GM23338 (cell line): ENCODE measurements around the gene BICC1. TPM values are rescaled to one million over a fixed set of nuclear protein-coding genes. Genes with fewer than 3 reads are reported as not detected.

Experiments
- ATAC-seq: fragments of 200-7000 bp; cut with Tn5 transposase; 3 replicates; pipeline ENCODE4 v1.9.1; 2020
- DNase-seq: peaks from one replicate; pipeline ENCODE4 v3.0.0-alpha.2; 2015; ENCODE audit warnings: low spot score
- H2AFZ ChIP-seq: fragments of 200-600 bp; sonication (generic); 2 replicates; pipeline ENCODE4 v1.8.0; 2016; ENCODE audit warnings: antibody characterized with exemption, mild to moderate bottlenecking, moderate library complexity
- H3F3A ChIP-seq: fragments of 200-600 bp; sonication (generic); replicated peaks from 2 replicates; pipeline ENCODE4 v1.8.0; 2017; ENCODE audit warnings: antibody characterized with exemption, mixed run types, low read depth
- H3K27ac ChIP-seq: fragments of 200-600 bp; sonication (generic); 2 replicates; pipeline ENCODE4 v1.6.1; 2016; ENCODE audit warnings: low read depth
- H3K27me3 ChIP-seq: fragments of 200-600 bp; sonication (generic); 2 replicates; pipeline ENCODE4 v1.8.0; 2016; ENCODE audit warnings: mild to moderate bottlenecking, mixed run types, moderate library complexity; ENCODE audit not compliant: insufficient read depth
- H3K36me3 ChIP-seq: fragments of 200-600 bp; sonication (generic); 2 replicates; pipeline ENCODE4 v1.8.0; 2016; ENCODE audit warnings: mild to moderate bottlenecking; ENCODE audit not compliant: insufficient read depth
- H3K4me1 ChIP-seq: fragments of 200-600 bp; sonication (generic); 2 replicates; pipeline ENCODE4 v1.8.0; 2016; ENCODE audit warnings: mild to moderate bottlenecking, moderate library complexity; ENCODE audit not compliant: insufficient read depth
- H3K4me2 ChIP-seq: fragments of 200-600 bp; sonication (generic); 2 replicates; pipeline ENCODE4 v1.7.1; 2017; ENCODE audit warnings: mixed run types
- H3K4me3 ChIP-seq: fragments of 200-600 bp; sonication (generic); 2 replicates; pipeline ENCODE4 v1.6.1; 2016; ENCODE audit warnings: mixed run types
- H3K79me2 ChIP-seq: fragments of 200-600 bp; sonication (generic); replicated peaks from 2 replicates; pipeline ENCODE4 v1.8.0; 2017; ENCODE audit warnings: mild to moderate bottlenecking; ENCODE audit not compliant: insufficient read depth
- H3K9me2 ChIP-seq: fragments of 200-600 bp; sonication (generic); 2 replicates; pipeline ENCODE4 v1.8.0; 2017; ENCODE audit not compliant: insufficient read depth
- H4K20me1 ChIP-seq: fragments of 200-600 bp; sonication (generic); replicated peaks from 2 replicates; pipeline ENCODE4 v1.8.0; 2017; ENCODE audit warnings: mild to moderate bottlenecking; ENCODE audit not compliant: insufficient read depth
- H3K27ac Mint-ChIP-seq: 2 replicates; pipeline ENCODE4 v1.8.0; 2020; ENCODE audit warnings: inconsistent platforms, mild to moderate bottlenecking, moderate library complexity, mixed read lengths
- H3K27me3 Mint-ChIP-seq: 3 replicates; pipeline ENCODE4 v1.8.0; 2022; ENCODE audit warnings: low read depth, mild to moderate bottlenecking, moderate library complexity, mixed read lengths, inconsistent platforms; ENCODE audit not compliant: insufficient read depth, poor library complexity
- H3K36me3 Mint-ChIP-seq: 3 replicates; pipeline ENCODE4 v1.8.0; 2021; ENCODE audit warnings: low read depth, mild to moderate bottlenecking, inconsistent platforms, moderate library complexity, mixed read lengths
- H3K4me1 Mint-ChIP-seq: 3 replicates; pipeline ENCODE4 v1.8.0; 2020; ENCODE audit warnings: mild to moderate bottlenecking, inconsistent platforms, mixed read lengths
- H3K4me3 Mint-ChIP-seq: 3 replicates; pipeline ENCODE4 v1.8.0; 2021; ENCODE audit warnings: moderate library complexity, mild to moderate bottlenecking, inconsistent platforms, mixed read lengths
- H3K9me3 Mint-ChIP-seq: 3 replicates; pipeline ENCODE4 v1.8.0; 2020; ENCODE audit warnings: moderate library complexity, mild to moderate bottlenecking, inconsistent platforms, mixed read lengths
- CREB1 ChIP-seq: fragments of 250-450 bp; sonication (Bioruptor Pico); IDR thresholded peaks from 2 replicates; pipeline ENCODE4 v1.5.0; 2020; ENCODE audit warnings: low read depth, mild to moderate bottlenecking, moderate library complexity
- JUNB ChIP-seq: IDR thresholded peaks from one replicate; pipeline ENCODE4 v1.6.1; 2016; ENCODE audit warnings: antibody characterized with exemption; ENCODE audit not compliant: unreplicated experiment
- NANOG ChIP-seq: IDR thresholded peaks from 2 replicates; pipeline ENCODE4 v1.6.1; 2016; ENCODE audit warnings: antibody characterized with exemption, borderline replicate concordance
- POLR2AphosphoS5 ChIP-seq: IDR thresholded peaks from 2 replicates; pipeline ENCODE4 v1.6.1; 2016; ENCODE audit warnings: antibody characterized with exemption, low read depth
- STAT1 ChIP-seq: IDR thresholded peaks from one replicate; pipeline ENCODE4 v1.6.1; 2016; ENCODE audit warnings: antibody characterized with exemption; ENCODE audit not compliant: unreplicated experiment
- ZNF114 ChIP-seq: fragments of 250-450 bp; sonication (Bioruptor Pico); IDR thresholded peaks from 2 replicates; pipeline ENCODE4 v1.5.0; 2020; ENCODE audit warnings: mild to moderate bottlenecking, moderate library complexity
- ZNF331 ChIP-seq: fragments of 250-450 bp; sonication (Bioruptor Pico); IDR thresholded peaks from 2 replicates; pipeline ENCODE4 v1.5.0; 2020; ENCODE audit warnings: low read depth, mild to moderate bottlenecking, moderate library complexity
- polyA plus RNA-seq: library from polyadenylated mRNA; unstranded; fragments of >200 nt; fragmentation: Nextera tagmentation; extraction: Ambion mirVana; gene quantifications from 2 replicates; pipeline ENCODE4 v1.2.1, GENCODE V29; 2016
- total RNA-seq: library from RNA; depleted of rRNA; stranded (reverse); fragments of >200 nt; shearing (Covaris generic); gene quantifications from 2 replicates; pipeline ENCODE4 v1.2.3, GENCODE V29; 2014
- TF ChIP-seq, protein P1 (sequence below): fragments of 250-450 bp; sonication (Bioruptor Pico); IDR thresholded peaks from 2 replicates; pipeline ENCODE4 v1.5.0; 2020; ENCODE audit warnings: mild to moderate bottlenecking, moderate library complexity

BICC1 gene
- total and polyA plus RNA-seq, 2 experiments from 2014 or later: 1.3 to 2.2 TPM

DNA sequence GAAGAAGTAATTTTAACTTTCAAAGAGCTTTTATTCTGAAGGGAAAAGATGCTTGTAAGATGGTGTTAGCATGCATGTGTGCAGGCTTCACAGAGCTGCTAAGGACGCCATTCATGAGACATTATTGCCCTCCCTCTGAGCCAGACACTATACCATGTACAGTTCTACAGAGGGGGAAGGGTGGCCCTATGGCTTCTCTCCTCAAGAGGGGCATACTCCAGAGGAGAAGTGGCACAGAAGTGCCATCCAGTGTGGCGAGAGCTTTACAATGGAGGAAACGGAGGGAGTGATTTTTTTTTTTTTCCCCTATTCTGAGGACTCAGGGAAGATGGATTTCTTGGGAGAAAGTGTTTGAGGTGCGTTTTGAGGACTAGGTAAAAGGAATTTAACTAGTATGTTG is 119.5 kb downstream of the BICC1 start:
- Mint-ChIP-seq H3K27ac (no peak overlapping the region), H3K9me3 (no peaks in the 10 kb centered on the region), H3K4me3 (no peak overlapping the region), H3K4me1 (peaks cover 37% of the 10 kb centered on the region), H3K36me3 (no peaks in the 10 kb centered on the region), H3K27me3 (peaks cover 4% of the 10 kb centered on the region)
- no peak for TF ChIP-seq CREB1 (CRISPR knock-in tag)
- TF ChIP-seq ZNF331 (CRISPR knock-in tag): no peak
- no peak for TF ChIP-seq JUNB
- TF ChIP-seq, protein P1, sequence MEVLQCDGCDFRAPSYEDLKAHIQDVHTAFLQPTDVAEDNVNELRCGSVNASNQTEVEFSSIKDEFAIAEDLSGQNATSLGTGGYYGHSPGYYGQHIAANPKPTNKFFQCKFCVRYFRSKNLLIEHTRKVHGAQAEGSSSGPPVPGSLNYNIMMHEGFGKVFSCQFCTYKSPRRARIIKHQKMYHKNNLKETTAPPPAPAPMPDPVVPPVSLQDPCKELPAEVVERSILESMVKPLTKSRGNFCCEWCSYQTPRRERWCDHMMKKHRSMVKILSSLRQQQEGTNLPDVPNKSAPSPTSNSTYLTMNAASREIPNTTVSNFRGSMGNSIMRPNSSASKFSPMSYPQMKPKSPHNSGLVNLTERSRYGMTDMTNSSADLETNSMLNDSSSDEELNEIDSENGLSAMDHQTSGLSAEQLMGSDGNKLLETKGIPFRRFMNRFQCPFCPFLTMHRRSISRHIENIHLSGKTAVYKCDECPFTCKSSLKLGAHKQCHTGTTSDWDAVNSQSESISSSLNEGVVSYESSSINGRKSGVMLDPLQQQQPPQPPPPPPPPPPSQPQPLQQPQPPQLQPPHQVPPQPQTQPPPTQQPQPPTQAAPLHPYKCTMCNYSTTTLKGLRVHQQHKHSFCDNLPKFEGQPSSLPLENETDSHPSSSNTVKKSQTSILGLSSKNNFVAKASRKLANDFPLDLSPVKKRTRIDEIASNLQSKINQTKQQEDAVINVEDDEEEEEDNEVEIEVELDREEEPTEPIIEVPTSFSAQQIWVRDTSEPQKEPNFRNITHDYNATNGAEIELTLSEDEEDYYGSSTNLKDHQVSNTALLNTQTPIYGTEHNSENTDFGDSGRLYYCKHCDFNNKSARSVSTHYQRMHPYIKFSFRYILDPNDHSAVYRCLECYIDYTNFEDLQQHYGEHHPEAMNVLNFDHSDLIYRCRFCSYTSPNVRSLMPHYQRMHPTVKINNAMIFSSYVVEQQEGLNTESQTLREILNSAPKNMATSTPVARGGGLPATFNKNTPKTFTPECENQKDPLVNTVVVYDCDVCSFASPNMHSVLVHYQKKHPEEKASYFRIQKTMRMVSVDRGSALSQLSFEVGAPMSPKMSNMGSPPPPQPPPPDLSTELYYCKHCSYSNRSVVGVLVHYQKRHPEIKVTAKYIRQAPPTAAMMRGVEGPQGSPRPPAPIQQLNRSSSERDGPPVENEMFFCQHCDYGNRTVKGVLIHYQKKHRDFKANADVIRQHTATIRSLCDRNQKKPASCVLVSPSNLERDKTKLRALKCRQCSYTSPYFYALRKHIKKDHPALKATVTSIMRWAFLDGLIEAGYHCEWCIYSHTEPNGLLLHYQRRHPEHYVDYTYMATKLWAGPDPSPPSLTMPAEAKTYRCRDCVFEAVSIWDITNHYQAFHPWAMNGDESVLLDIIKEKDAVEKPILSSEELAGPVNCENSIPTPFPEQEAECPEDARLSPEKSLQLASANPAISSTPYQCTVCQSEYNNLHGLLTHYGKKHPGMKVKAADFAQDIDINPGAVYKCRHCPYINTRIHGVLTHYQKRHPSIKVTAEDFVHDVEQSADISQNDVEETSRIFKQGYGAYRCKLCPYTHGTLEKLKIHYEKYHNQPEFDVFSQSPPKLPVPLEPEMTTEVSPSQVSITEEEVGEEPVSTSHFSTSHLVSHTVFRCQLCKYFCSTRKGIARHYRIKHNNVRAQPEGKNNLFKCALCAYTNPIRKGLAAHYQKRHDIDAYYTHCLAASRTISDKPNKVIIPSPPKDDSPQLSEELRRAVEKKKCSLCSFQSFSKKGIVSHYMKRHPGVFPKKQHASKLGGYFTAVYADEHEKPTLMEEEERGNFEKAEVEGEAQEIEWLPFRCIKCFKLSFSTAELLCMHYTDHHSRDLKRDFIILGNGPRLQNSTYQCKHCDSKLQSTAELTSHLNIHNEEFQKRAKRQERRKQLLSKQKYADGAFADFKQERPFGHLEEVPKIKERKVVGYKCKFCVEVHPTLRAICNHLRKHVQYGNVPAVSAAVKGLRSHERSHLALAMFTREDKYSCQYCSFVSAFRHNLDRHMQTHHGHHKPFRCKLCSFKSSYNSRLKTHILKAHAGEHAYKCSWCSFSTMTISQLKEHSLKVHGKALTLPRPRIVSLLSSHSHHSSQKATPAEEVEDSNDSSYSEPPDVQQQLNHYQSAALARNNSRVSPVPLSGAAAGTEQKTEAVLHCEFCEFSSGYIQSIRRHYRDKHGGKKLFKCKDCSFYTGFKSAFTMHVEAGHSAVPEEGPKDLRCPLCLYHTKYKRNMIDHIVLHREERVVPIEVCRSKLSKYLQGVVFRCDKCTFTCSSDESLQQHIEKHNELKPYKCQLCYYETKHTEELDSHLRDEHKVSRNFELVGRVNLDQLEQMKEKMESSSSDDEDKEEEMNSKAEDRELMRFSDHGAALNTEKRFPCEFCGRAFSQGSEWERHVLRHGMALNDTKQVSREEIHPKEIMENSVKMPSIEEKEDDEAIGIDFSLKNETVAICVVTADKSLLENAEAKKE (CRISPR knock-in tag): no peak
- TF ChIP-seq NANOG: no peak
- TF ChIP-seq STAT1: no peak
- no peak for TF ChIP-seq ZNF114 (CRISPR knock-in tag)
- ATAC-seq (no peak), DNase-seq (no peak)
- Histone ChIP-seq H3K27ac (no peak overlapping the region), H3F3A (no peaks in the 10 kb centered on the region), H4K20me1 (no peaks in the 10 kb centered on the region), H3K4me1 (peaks cover 34% of the 10 kb centered on the region), H2AFZ (no peak overlapping the region), H3K4me2 (peak overlapping the region; percentile 7; the same call in 1 of the 2 replicates), H3K9me2 (no peaks in the 10 kb centered on the region), H3K79me2 (no peaks in the 10 kb centered on the region), H3K36me3 (no peaks in the 10 kb centered on the region), H3K4me3 (no peak overlapping the region), H3K27me3 (no peaks in the 10 kb centered on the region)

DNA sequence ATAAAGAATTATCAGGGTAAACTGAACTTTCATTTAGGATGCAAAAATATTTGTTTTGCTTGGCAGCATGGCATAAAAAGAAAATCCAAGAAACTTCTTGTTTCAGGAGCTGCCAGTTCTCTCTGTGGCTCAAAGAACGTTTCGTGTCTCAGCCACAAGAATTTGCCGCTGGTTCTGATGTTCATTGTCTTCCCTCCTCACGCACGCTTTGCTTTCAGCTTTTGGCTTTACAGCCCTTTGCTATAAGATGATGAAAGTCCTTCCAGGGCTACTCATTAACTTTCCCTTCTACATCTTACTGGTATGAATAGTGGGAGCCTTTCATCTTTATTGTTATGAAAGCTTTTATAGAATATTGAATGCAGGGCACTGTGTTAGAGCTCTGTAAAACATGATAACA is 124.7 kb downstream of the BICC1 start:
- no peaks in the 10 kb centered on the region for H4K20me1 ChIP-seq
- ATAC-seq (no peak), DNase-seq (no peak)
- H3K79me2 ChIP-seq: no peaks in the 10 kb centered on the region
- no peak overlapping the region for H3K4me2 ChIP-seq
- H3K4me1 Mint-ChIP-seq: peaks cover 27% of the 10 kb centered on the region
- no peaks in the 10 kb centered on the region for H3F3A ChIP-seq
- H2AFZ ChIP-seq: no peak overlapping the region
- H3K27me3 Mint-ChIP-seq: no peaks in the 10 kb centered on the region
- no peak overlapping the region for H3K27ac ChIP-seq
- H3K4me3 ChIP-seq: no peak overlapping the region
- no peaks in the 10 kb centered on the region for H3K36me3 ChIP-seq
- no peak overlapping the region for H3K27ac Mint-ChIP-seq
- no peak overlapping the region for H3K4me3 Mint-ChIP-seq
- no peaks in the 10 kb centered on the region for H3K9me3 Mint-ChIP-seq
- no peaks in the 10 kb centered on the region for H3K27me3 ChIP-seq
- no peaks in the 10 kb centered on the region for H3K9me2 ChIP-seq
- H3K4me1 ChIP-seq: peaks cover 10% of the 10 kb centered on the region
- H3K36me3 Mint-ChIP-seq: no peaks in the 10 kb centered on the region
- TF ChIP-seq POLR2AphosphoS5 (no peak), CREB1 (CRISPR knock-in tag) (no peak), ZNF114 (CRISPR knock-in tag) (no peak)
- TF ChIP-seq, protein P1 (CRISPR knock-in tag): no peak
